Stimulated activated CD8-positive, alpha-beta memory T cell treated with anti-CD3 and anti-CD28 coated beads, Interleukin-2, amount 100 ng/mL, for 48 hours (primary cell): ENCODE measurements around the gene ABCC6.
"Not testable (repeated sequence)": the region's sequence is repeated elsewhere in the genome, so short reads cannot be mapped to it uniquely, and the experiment has no call there.

ENCODE experiments used
- DNase-seq, 2 donors: peaks; one replicate each; pipeline ENCODE4 v3.0.0-alpha.2; 2020; ENCODE audit warnings: low read depth in 2 of 2

The ABCC6 gene

DNA sequence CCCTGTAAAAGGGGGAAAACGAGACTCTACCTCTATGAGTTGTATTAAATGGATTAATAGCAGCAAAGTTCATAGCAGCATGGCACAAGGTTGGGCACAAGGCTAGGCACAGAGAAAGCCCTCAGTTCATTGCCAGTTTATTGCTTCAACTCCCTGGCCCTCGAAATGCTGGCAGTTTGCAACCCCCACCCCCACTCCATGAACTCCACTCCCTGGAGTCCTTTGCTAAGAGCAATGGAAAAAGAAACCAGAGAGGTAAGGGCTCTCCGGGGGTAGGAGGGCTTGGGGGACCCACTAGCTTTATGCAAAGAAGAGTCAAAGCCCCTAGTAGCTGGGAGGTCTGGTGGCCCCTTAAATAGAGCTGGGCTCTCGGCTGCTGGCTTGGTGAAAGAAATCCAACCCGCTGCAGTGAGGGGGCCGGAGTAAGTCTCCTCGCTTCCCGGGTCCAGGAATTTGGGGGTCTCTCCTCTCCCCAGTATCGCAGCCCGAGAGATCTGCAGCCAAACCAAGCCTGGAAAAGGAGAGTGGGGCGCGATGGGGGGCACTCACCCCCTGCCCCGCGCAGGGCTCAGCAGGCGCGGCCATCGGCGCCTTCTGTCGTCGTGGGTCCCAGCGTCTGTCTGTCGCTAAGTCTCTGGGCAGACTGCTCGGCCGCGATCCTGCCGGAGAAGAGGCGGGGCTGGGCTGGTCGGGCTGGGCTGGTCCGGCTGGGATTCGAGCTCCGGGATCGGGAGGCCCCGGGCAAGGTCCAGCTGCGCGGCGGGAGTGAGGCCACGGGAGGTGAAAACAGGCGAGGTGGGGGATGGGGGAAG, at the start of gene ABCC6:
TSS of gene ABCC6 (minus strand) at position 645 of the 812 bp plus-strand sequence. CDS start at position 585, 60 bp downstream.
- DNase-seq, result not testable (repeated sequence)

DNA sequence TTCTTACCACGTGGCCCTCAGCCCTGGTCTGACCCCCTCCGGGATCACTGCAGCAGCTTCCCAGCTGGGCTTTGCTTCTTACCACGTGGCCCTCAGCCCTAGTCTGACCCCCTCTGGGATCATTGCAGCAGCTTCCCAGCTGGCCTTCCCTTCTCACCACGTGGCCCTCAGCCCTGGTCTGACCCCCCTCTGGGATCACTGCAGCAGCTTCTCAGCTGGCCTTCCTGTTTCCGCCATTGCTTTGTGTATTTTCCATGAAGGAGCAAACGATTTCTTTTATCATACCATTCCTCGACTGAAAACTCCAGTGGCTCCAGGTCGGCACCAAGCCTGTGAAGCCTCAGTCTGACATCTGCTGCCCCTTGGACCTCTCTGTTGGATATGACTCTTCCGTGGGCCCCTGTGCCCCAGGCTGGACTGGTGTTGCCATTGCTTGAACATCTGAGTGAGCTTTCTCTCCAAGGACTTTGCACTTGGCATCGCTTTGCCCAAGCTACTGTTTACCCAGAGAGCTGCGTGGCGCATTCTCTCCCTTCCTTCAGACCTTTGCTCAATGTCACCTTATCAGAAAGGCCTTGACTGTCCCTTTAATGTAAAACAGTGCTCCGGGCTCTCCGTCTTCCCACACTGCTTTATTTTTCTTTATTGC, 49.4 kb upstream of the ABCC6 start:
- not testable (repeated sequence) for DNase-seq

DNA sequence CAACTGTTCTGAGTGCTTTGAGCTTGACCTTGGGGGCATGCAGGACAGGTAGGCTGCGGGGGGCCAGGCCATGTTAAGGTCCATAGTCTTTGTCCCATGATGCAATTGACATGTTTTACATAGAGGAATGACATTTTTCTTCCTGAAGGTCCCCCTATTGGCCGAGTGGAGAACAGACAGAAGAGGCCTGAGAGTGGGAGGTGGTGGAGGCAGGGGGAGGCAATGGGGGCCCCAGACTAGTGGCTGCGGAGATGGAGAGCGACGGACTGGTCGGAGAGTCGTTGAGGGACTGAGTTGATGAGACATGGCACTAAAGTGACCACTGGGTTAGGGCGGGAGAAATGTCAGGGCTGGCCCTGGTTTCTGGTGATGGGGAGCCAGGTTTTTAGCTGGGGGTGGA, 48.4 kb upstream of the ABCC6 start:
- DNase-seq, result not testable (repeated sequence)

DNA sequence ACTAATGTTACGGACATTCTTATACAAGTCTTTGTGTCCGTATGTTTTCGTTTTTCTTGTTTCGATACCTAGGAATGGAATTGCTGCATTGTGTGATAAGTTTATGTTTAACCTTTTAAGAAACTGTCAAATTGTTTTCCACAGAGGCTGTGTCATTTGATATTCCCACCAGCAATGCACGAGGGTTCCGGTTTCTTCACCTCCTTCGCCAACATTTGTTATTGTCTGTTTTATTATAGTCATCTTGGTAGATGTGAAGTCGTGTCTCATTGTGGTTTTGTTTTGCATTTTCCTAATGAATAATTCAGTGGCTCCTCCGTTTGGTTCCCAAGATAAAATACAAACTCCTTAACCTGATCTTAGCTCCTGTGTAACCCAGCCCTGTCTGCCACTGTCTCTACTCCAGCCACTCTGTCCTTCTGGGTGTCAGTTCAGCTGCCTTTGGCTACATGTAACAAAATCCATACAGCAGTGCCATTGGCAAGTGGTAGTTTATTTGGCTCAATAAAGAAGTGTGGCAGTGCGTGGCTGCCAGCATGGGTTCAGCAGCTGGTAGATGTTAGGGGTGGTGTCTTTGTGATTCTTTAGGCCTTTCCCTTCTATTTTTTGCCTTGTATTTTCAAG, 45.0 kb upstream of the ABCC6 start:
- DNase-seq, result not testable (repeated sequence)

- DNase-seq, result not testable (repeated sequence)
Observed at GRCh38 chr16:16267708-16268107, 44.4 kb upstream of the ABCC6 start.

DNA sequence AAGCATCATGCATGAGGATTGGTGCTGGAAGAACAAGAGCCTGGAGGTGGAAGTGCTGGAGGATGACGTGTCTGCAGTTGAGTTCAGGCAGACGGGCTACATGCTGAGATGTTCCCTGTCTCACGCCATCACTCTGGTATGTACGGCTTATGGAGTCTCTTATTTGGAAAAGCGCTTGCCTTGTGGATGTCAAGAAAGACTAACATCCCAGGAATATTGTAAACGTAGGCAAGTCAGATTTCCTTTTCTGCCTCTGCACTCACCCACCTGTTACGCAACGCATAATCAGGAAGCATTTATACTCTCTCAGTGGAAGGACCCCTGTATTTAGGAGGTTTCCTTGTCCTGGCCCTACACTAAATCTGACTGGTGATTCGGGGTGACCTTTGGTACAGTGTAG, 41.8 kb upstream of the ABCC6 start:
- DNase-seq, result not testable (repeated sequence)

GRCh38 chr16:16263947-16264346, 40.7 kb upstream of the ABCC6 start:
- DNase-seq, result not testable (repeated sequence)

DNA sequence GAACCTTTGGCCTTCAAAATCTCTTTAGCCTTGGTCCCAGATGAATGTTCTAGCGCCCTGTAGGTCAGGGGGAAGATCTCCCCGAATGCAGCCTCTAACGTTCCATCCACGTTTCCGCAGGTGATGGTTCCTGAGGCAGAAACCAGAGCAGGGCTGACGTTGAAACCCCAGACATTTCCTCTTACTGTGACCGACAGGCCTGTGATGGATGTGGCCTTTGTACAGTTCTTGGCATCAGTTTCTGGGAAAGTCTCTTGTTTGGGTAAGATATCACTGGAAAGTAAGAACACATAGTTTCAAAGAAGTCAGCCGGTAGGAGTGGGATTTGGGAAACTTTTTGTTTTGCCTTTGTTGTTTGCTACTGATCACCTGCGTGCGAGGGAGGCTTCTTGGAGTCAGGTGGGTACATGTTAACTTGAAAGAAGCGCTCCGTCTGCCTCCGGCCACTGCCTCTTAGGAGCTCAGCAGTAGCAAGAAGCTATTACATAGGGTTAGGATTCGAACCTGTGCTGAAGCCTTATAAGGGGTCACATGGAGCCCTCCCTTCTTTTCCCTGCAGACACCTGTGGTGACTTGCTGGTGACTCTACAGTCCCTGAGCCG, 39.8 kb upstream of the ABCC6 start:
- DNase-seq, result not testable (repeated sequence)

DNA sequence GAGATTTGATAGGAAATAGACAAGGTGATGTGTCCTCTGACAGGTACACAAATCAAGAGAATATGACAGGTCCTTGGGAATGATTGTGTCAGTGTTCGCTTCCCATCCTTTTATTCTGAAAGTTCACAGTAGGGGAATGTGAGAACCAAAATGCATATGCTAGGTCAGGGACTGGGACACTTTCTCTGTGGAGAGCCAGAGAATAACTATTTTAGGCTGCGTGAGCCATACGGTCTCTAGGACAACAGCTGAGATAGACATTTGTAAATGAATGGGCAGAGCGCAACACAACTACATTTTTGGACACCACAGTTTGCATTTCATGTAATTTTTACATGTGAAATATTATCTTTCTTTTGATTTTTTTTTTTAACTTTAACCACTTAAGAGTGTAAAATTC, 36.7 kb upstream of the ABCC6 start:
- not testable (repeated sequence) for DNase-seq

- not testable (repeated sequence) for DNase-seq
Observed at GRCh38 chr16:16258822-16259221, 35.5 kb upstream of the ABCC6 start.

GRCh38 chr16:16257301-16257923, 34.1 kb upstream of the ABCC6 start:
- DNase-seq, result not testable (repeated sequence)

GRCh38 chr16:16252377-16252776, 29.1 kb upstream of the ABCC6 start:
- DNase-seq, result not testable (repeated sequence)

DNA sequence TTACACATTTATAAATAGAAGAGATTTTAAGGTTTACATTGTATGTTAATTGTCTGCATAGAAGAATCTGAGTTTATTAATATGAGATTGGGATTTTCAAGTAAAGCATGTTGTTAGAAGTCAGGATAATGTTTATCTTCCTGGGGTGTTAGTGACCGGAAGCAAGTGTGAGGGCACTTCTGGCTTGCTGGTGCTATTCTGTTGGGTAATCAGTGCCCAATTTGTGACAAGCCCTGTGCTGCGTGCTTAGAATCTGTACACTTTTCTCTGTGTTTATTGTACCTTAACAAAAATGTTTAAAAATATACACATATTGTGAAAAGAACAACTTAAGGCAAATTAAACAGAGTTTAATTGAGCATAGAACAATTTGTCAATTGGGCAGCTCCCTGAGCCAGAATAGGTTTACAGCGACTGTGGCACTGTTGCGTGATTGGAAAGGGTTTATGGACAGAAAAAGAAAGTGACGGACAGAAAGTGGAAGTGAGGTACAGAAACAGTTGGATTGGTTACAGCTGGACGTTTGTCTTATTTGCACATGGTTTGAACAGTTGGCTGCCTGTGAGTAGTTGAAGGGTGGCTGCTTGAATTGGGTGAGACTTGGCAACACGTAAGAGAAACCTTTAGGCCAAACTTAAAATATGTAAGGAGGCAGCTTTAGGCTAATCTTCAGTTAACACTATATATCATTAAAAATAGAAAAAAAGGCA, 26.5 kb upstream of the ABCC6 start:
- not testable (repeated sequence) for DNase-seq

GRCh38 chr16:16247439-16247838, 24.1 kb upstream of the ABCC6 start:
- not testable (repeated sequence) for DNase-seq

DNA sequence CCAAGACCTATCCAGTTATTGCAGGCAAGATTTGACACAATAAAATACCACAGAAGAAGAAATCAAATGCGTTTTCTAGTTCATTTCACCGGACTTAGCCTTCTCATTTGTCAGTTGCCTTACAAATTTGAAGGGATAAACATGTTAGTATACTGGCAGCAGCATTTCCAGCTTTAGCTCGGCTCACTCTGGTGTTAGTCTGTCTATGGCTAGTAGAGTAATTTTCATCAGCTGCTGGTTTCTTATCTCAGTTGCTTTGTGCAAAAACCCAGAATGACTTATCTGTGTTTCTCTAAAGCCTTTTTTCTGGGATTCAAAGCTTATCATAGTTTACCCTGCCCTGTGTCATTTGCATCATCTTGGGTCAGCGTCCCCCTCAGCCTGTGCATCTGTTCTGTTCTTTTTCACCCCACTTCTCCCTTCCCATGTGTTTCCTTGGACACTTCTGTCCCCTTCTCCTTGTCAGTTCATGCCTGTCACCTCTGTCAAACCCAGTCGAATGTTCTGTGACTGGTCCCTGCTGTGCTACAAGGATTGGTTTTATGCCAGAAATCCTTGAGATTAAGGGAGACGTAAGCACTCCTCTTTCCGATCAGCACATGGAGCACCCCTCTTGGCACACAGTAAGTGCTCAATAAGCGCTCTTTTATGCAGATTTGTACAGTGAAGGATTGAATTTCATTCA, 23.4 kb upstream of the ABCC6 start:
- not testable (repeated sequence) for DNase-seq

- DNase-seq, result not testable (repeated sequence)
Observed at GRCh38 chr16:16243886-16244285, 20.6 kb upstream of the ABCC6 start.

DNA sequence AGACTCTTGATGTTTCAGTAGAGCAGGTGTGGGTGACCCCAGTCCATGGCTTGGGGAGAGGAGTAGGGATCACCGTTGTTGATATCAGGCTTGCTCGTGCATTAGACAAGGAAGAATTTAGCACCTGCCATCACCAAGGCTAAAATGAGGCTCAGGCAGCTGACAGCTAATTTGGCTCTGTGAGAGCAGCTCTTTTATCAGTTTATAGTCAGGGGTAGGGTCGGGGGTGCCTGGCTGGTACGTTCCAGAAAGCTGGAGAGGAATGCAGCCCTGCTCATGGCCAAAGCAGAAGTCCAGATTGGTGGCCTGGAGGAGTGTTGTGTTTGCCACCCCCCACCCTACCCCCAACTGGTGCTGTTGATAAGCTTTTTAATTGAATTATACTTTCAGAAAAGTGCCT, 17.4 kb upstream of the ABCC6 start:
- DNase-seq, result not testable (repeated sequence)

- not testable (repeated sequence) for DNase-seq
Observed at GRCh38 chr16:16237738-16238137, 14.4 kb upstream of the ABCC6 start.

DNA sequence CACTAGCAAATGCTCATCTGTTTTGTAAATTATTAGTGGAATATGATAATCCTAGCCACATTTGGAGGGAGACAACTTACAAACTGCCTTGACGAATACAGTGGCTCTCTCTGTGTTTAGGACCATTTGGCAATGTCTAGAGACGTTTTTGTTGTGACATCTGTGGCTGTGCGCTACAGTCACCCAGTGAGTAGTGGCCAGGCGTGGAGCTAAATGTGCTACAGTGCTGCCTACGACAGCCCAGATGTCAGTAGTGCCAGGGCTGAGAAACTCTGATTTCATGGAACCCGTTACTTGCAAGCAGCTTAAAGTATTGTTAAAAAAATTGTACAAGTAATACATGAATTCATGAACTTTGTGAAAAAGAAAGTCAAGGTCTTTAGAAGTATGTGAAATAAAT, 13.8 kb upstream of the ABCC6 start:
- not testable (repeated sequence) for DNase-seq

DNA sequence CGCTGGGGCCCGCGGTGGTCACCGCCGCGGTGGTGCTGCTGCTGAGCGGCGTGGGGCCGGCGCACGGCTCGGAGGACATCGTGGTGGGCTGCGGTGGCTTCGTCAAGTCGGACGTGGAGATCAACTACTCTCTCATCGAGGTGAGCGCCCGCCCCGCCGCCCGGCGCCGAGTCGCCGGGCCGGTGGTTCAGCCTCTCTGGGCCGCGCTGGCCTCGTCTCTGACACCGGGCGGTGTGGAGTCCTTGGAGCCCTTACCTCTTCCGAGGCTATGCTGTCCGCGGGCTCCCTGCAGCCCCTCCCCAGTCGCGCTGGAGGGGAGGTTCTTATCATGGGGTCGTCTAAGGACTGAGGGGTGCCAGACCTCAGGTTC, 9.4 kb upstream of the ABCC6 start:
- not testable (repeated sequence) for DNase-seq
